CD4-positive, alpha-beta T cell (primary cell): ENCODE measurements around the gene OR6C74. TPM values are rescaled to one million over a fixed set of nuclear protein-coding genes. Genes with fewer than 3 reads are reported as not detected.

Source experiments
- ATAC-seq: fragments of 200-7000 bp; cut with Tn5 transposase; one replicate; pipeline ENCODE4 v1.10.0; 2022; ENCODE audit warnings: mild to moderate bottlenecking; ENCODE audit not compliant: poor library complexity
- CTCF ChIA-PET: fragments of 350-600 bp; sonication (Branson Sonifier 250); formaldehyde crosslinking; loops from one replicate; lab custom pipeline; 2021; ENCODE audit warnings: antibody characterized with exemption, inconsistent platforms; lab: Charles Lee
- POLR2A ChIA-PET: fragments of 350-600 bp; sonication (Branson Sonifier 250); formaldehyde crosslinking; loops from one replicate; lab custom pipeline; 2021; ENCODE audit warnings: antibody characterized with exemption, inconsistent platforms; lab: Charles Lee
- DNase-seq, 14 experiments: peaks; one replicate each; pipeline ENCODE4 v3.0.0-alpha.2; 2013 to 2020; ENCODE audit warnings: mixed read lengths in 2 of 14
- H3K27ac ChIP-seq, 2 donors: one replicate each; pipeline versions ENCODE4 v1.5.1 to v1.7.0; 2013; ENCODE audit warnings: low read length in 2 of 2, low read depth in 1 of 2, mild to moderate bottlenecking in 1 of 2
- H3K27me3 ChIP-seq, 2 experiments: 1 replicate in 1 of 2; 2 replicates in 1 of 2; pipeline versions ENCODE4 v1.6.1 to v1.7.0; 2013; ENCODE audit warnings: low read length in 2 of 2, control low read depth in 1 of 2, mild to moderate bottlenecking in 1 of 2, moderate library complexity in 1 of 2; ENCODE audit not compliant: insufficient read depth in 2 of 2, control insufficient read depth in 1 of 2
- H3K36me3 ChIP-seq: one replicate; pipeline ENCODE4 v1.6.1; 2013; ENCODE audit warnings: low read length, control low read depth; ENCODE audit not compliant: insufficient read depth
- H3K4me1 ChIP-seq: one replicate; pipeline ENCODE4 v1.6.1; 2013; ENCODE audit warnings: low read length, control low read depth; ENCODE audit not compliant: insufficient read depth
- H3K4me3 ChIP-seq: one replicate; pipeline ENCODE4 v1.5.1; 2013; ENCODE audit warnings: mild to moderate bottlenecking, low read length, moderate library complexity
- H3K9me3 ChIP-seq, 2 experiments: 1 replicate in 1 of 2; 2 replicates in 1 of 2; pipeline versions ENCODE4 v1.6.1 to v1.7.0; 2013; ENCODE audit warnings: low read length in 2 of 2, mild to moderate bottlenecking in 2 of 2, control low read depth in 1 of 2, moderate library complexity in 1 of 2; ENCODE audit not compliant: control insufficient read depth in 1 of 2, insufficient read depth in 1 of 2
- H3K27ac Mint-ChIP-seq: one replicate; pipeline ENCODE4 v1.8.0; 2020; ENCODE audit warnings: mixed read lengths
- H3K27me3 Mint-ChIP-seq: one replicate; pipeline ENCODE4 v1.8.0; 2021; ENCODE audit warnings: mixed read lengths
- H3K36me3 Mint-ChIP-seq: one replicate; pipeline ENCODE4 v1.8.0; 2021; ENCODE audit warnings: low read depth, mixed read lengths
- H3K4me1 Mint-ChIP-seq: one replicate; pipeline ENCODE4 v1.8.0; 2021; ENCODE audit warnings: low read depth, mixed read lengths
- H3K4me3 Mint-ChIP-seq: one replicate; pipeline ENCODE4 v1.8.0; 2020; ENCODE audit warnings: mild to moderate bottlenecking, mixed read lengths
- H3K9me3 Mint-ChIP-seq: one replicate; pipeline ENCODE4 v1.8.0; 2020; ENCODE audit warnings: mixed read lengths
- intact Hi-C, 2 experiments: fragments of 100-400 bp; cut with DNase I in 1 of 2; cut with micrococcal nuclease in 1 of 2; formaldehyde crosslinking; loops; one replicate each; pipeline versions ENCODE4 v1.15.1 to v1.9.0; 2023 to 2025; cut with DNase I, micrococcal nuclease
- total RNA-seq, 174 experiments: library from RNA in 2 of 174; stranded (reverse) in 2 of 174; gene quantifications; one replicate each; pipeline ENCODE4 v1.2.3 and lab custom pipeline; 2021 to 2026
- TF ChIP-seq, protein P1 (sequence below): fragments of 200-600 bp; IDR thresholded peaks from one replicate; pipeline ENCODE4 v1.8.0; 2022; ENCODE audit warnings: antibody characterized with exemption, mild to moderate bottlenecking

Gene OR6C74
- total RNA-seq, 2 experiments from 2014 or later = not detected

DNA sequence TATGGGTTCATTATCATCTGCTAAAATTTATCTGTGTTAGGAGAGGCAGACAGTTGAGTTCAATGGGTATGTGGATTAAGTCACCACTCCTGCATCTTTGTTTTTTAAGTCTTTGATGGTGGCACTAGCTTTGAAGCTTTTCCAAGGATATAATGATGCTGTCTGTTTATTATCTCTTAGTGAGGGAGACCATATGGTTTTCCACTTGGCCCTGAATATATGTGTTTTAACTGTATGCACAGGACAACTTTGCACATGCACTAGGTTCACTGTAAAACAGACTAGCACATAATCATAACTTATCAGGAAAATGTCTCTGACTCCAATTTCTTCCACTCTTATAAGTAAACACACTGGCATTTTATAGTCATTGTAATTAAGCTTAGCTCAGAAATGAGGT lies 8.9 kb downstream of the OR6C74 start:
- H3K4me1 ChIP-seq = no peaks in the 10 kb centered on the region
- Mint-ChIP-seq H3K36me3 (no peaks in the 10 kb centered on the region), H3K4me3 (no peak overlapping the region), H3K4me1 (no peaks in the 10 kb centered on the region), H3K9me3 (no peaks in the 10 kb centered on the region), H3K27me3 (peaks cover 16% of the 10 kb centered on the region), H3K27ac (no peak overlapping the region)
- ChIA-PET CTCF (no interaction called here), POLR2A (no interaction called here)
- DNase-seq (no peak), ATAC-seq (no peak)
- no peaks in the 10 kb centered on the region for H3K36me3 ChIP-seq
- H3K27ac ChIP-seq = no peak overlapping the region
- peaks cover 0 to 7% of the 10 kb centered on the region in 2 experiments for H3K27me3 ChIP-seq
- no peak overlapping the region for H3K4me3 ChIP-seq
- intact Hi-C loops = no loop called here
- H3K9me3 ChIP-seq = no peaks in the 10 kb centered on the region
- TF ChIP-seq, protein P1, sequence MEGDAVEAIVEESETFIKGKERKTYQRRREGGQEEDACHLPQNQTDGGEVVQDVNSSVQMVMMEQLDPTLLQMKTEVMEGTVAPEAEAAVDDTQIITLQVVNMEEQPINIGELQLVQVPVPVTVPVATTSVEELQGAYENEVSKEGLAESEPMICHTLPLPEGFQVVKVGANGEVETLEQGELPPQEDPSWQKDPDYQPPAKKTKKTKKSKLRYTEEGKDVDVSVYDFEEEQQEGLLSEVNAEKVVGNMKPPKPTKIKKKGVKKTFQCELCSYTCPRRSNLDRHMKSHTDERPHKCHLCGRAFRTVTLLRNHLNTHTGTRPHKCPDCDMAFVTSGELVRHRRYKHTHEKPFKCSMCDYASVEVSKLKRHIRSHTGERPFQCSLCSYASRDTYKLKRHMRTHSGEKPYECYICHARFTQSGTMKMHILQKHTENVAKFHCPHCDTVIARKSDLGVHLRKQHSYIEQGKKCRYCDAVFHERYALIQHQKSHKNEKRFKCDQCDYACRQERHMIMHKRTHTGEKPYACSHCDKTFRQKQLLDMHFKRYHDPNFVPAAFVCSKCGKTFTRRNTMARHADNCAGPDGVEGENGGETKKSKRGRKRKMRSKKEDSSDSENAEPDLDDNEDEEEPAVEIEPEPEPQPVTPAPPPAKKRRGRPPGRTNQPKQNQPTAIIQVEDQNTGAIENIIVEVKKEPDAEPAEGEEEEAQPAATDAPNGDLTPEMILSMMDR = no peak

DNA sequence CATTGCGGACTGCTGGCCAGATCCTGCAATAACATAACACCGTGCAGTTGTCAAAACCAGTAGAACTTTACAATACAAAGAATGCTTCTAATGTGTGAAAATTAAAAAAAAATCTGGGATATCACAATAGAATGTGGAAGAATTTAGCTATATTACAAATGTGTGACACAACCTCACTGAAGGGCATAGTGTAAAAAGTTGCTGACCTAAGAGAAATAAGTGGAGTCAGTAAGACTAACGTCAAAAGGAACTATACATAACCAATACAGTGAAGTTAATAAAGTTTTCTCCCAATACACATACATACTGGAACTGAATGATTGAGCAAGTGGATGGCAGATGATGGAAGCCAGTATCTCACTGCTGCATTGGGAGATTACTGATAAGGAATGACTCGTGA lies 12.4 kb downstream of the OR6C74 start:
- Histone ChIP-seq H3K36me3 (no peaks in the 10 kb centered on the region), H3K9me3 (no peaks in the 10 kb centered on the region), H3K4me1 (no peaks in the 10 kb centered on the region), H3K27ac (no peak overlapping the region), H3K4me3 (no peak overlapping the region), H3K27me3 (peaks cover 0 to 7% of the 10 kb centered on the region in 2 experiments)
- Mint-ChIP-seq H3K4me3 (no peak overlapping the region), H3K27me3 (peaks cover 9% of the 10 kb centered on the region), H3K36me3 (no peaks in the 10 kb centered on the region), H3K27ac (no peak overlapping the region), H3K4me1 (no peaks in the 10 kb centered on the region), H3K9me3 (no peaks in the 10 kb centered on the region)
- ChIA-PET POLR2A (no interaction called here), CTCF (no interaction called here)
- ATAC-seq (no peak), DNase-seq (no peak)
- TF ChIP-seq, protein P1 = no peak
- intact Hi-C loops = no loop called here

DNA sequence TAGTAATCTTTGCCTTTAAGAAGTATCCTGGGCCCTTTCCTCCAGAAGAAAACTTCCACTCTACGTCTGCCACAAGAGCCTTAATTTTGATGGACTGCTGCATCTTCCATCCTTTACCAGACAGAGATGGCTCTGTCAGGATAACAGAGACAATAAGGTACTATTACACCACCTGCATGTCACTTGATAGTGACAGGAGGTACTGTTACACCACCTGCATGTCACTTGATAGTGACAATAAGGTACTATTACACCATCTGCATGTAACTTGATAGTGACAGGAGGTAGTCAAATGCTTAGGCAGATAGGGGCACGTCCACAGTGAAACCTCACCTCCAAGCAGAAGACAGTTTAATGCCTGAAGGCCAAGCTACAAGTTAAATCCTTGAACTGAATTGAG lies 13.9 kb downstream of the OR6C74 start:
- H3K27ac Mint-ChIP-seq = no peak overlapping the region
- DNase-seq (no peak), ATAC-seq (no peak)
- Histone ChIP-seq H3K9me3 (no peaks in the 10 kb centered on the region), H3K36me3 (no peaks in the 10 kb centered on the region), H3K27ac (no peak overlapping the region), H3K4me1 (no peaks in the 10 kb centered on the region), H3K27me3 (peaks cover 0 to 7% of the 10 kb centered on the region in 2 experiments), H3K4me3 (no peak overlapping the region)
- TF ChIP-seq, protein P1 = no peak
- H3K9me3 Mint-ChIP-seq = no peaks in the 10 kb centered on the region
- CTCF ChIA-PET = no interaction called here
- POLR2A ChIA-PET = no interaction called here
- intact Hi-C loops = no loop called here
- peaks cover 17% of the 10 kb centered on the region for H3K27me3 Mint-ChIP-seq
- H3K4me3 Mint-ChIP-seq = no peak overlapping the region
- H3K36me3 Mint-ChIP-seq = no peaks in the 10 kb centered on the region
- H3K4me1 Mint-ChIP-seq = no peaks in the 10 kb centered on the region
